Measurements from ENCODE around the gene SKAP1. TPM values are rescaled to one million over a fixed set of nuclear protein-coding genes. Genes with fewer than 3 reads are reported as not detected.
A peak's percentile ranks its signal among the peaks of the same experiment; 100 is the strongest.

SKAP1 gene
- total RNA-seq, 1 experiment from 2014 or later, result 0.31 TPM

DNA sequence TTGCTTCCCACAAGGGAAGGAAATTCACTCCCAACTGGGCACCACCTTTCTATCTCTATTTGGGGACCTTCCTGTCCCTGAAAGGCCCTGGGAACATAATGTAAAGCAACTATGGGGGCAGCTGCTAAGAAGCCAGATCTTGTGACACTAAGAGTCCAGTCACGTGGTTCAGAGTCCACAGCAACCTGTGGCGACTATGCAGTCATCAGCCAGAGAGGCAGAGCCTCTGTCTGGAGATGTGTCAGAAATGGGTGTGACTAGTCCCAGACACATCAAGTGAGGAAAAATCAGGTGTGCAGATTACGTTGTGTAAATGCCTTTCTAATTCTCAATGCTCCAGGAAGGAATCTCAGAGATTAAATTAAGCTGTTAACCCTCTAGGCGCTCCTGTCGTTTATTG, 26.6 kb upstream of the SKAP1 start:
- Histone ChIP-seq H3F3A (ENCODE audit: insufficient read depth, low read depth) (peaks cover 8% of the 10 kb centered on the region; the same call in 1 of the 2 replicates), H3K27me3 (ENCODE audit: insufficient read depth, low read depth) (no peaks in the 10 kb centered on the region), H3K4me3 (no peak overlapping the region), H3K79me2 (ENCODE audit: low read depth) (no peaks in the 10 kb centered on the region), H3K36me3 (ENCODE audit: low read depth) (no peaks in the 10 kb centered on the region), H3K9me3 (ENCODE audit: insufficient read depth, low read depth) (no peaks in the 10 kb centered on the region), H3K4me1 (replicated peaks; ENCODE audit: insufficient read depth) (0 out of 2 replicates have a peak, but pooled peaks cover 11% of the 10 kb centered on the region), H3K4me2 (peak overlapping the region; percentile 63), H3K27ac (no peak overlapping the region), H4K20me1 (ENCODE audit: insufficient read depth) (no peaks in the 10 kb centered on the region), H2AFZ (no peak overlapping the region), H3K9me2 (ENCODE audit: insufficient read depth) (no peaks in the 10 kb centered on the region)
- CTCF ChIA-PET, result interaction anchor here (1.0 kb wide), 1 partner anchor 11 kb away, joined by 3 read pairs; no protein-coding TSS in a partner anchor
- TF ChIP-seq, protein P1, sequence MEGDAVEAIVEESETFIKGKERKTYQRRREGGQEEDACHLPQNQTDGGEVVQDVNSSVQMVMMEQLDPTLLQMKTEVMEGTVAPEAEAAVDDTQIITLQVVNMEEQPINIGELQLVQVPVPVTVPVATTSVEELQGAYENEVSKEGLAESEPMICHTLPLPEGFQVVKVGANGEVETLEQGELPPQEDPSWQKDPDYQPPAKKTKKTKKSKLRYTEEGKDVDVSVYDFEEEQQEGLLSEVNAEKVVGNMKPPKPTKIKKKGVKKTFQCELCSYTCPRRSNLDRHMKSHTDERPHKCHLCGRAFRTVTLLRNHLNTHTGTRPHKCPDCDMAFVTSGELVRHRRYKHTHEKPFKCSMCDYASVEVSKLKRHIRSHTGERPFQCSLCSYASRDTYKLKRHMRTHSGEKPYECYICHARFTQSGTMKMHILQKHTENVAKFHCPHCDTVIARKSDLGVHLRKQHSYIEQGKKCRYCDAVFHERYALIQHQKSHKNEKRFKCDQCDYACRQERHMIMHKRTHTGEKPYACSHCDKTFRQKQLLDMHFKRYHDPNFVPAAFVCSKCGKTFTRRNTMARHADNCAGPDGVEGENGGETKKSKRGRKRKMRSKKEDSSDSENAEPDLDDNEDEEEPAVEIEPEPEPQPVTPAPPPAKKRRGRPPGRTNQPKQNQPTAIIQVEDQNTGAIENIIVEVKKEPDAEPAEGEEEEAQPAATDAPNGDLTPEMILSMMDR (conservative IDR thresholded peaks at IDR 0.05), result no peak
- no peak for TF ChIP-seq EZH2 (IDR thresholded peaks at IDR 0.05; ENCODE audit: low read depth)
- peak; percentile 14 to 65 for DNase-seq
- POLR2A ChIA-PET (ENCODE audit: unreplicated experiment), result interaction anchor here (0.6 kb wide), 1 partner anchor 323 kb away, joined by 12 read pairs; no protein-coding TSS in a partner anchor
- no TSS peak for BruUV-seq (replicated peaks)
- intact Hi-C loops (cut with micrococcal nuclease; ENCODE audit: unreplicated experiment), result loop anchor here (2.0 kb wide), 1 partner anchor 70 kb away; no protein-coding TSS in a partner anchor

DNA sequence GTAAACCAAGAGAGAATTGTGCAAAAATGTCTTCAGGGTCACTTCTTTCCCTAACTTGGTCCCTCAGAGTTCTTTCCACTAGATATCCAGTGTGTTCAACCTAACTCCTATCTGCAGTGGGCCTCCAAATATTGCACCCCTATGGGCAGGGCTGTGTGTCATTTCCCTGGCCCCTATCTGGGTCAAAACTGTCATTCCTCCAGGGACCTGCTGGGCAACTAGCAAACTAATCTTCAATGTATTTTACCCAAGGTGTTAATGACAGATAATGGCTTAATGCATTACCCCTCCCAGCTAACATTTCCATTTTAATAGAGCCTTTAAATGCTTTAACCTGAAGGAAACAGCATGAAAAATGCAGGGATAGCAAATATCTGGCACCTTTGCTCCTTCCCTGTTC, 25.8 kb upstream of the SKAP1 start:
- CTCF ChIA-PET, result no interaction called here
- POLR2A ChIA-PET (ENCODE audit: unreplicated experiment), result no interaction called here
- no peak overlapping the region for H2AFZ ChIP-seq

DNA sequence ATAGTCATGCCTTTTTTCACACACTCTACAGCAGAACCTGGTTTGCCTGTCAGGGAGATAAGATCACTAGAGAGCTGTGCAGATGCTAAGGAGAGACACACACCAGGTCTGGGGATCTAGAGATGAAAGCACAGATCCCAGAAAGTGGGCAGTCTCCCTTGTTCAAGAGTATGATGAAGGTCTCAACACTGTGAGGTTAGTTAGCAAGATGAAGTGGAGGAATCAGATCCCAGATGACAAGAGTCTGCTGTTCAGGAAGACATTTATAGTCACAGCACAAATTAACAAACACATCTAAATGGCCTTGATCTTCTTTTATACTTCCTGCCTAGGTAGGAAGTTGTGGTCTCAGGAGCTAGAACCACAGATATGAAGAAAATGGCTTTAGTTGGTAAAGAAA, 23.4 kb upstream of the SKAP1 start:
- TF ChIP-seq, protein P1 (conservative IDR thresholded peaks at IDR 0.05), result no peak
- no peak for TF ChIP-seq EZH2 (IDR thresholded peaks at IDR 0.05; ENCODE audit: low read depth)
- Histone ChIP-seq H3K4me3 (no peak overlapping the region), H3K27me3 (ENCODE audit: insufficient read depth, low read depth) (no peaks in the 10 kb centered on the region), H3K36me3 (ENCODE audit: low read depth) (no peaks in the 10 kb centered on the region), H3K9me3 (ENCODE audit: insufficient read depth, low read depth) (no peaks in the 10 kb centered on the region), H4K20me1 (ENCODE audit: insufficient read depth) (no peaks in the 10 kb centered on the region), H3K27ac (no peak overlapping the region), H3F3A (ENCODE audit: insufficient read depth, low read depth) (peaks cover 8% of the 10 kb centered on the region; the same call in 1 of the 2 replicates), H3K4me1 (replicated peaks; ENCODE audit: insufficient read depth) (0 out of 2 replicates have a peak, but pooled peaks cover 11% of the 10 kb centered on the region), H3K79me2 (ENCODE audit: low read depth) (no peaks in the 10 kb centered on the region), H3K4me2 (no peak overlapping the region), H3K9me2 (ENCODE audit: insufficient read depth) (no peaks in the 10 kb centered on the region), H2AFZ (no peak overlapping the region; the same call in 1 of the 2 replicates)
- intact Hi-C loops (cut with micrococcal nuclease; ENCODE audit: unreplicated experiment), result no loop called here
- no peak for DNase-seq
- BruUV-seq (replicated peaks), result no TSS peak
- CTCF ChIA-PET, result interaction anchor here (0.7 kb wide), 1 partner anchor 82 kb away, joined by 6 read pairs; no protein-coding TSS in a partner anchor
- POLR2A ChIA-PET (ENCODE audit: unreplicated experiment), result no interaction called here

More for the DNA sequence above, 25.8 kb upstream of the SKAP1 start:
- Histone ChIP-seq H3K27ac (no peak overlapping the region), H3K4me2 (no peak overlapping the region), H3F3A (ENCODE audit: insufficient read depth, low read depth) (peaks cover 8% of the 10 kb centered on the region; the same call in 1 of the 2 replicates), H3K9me2 (ENCODE audit: insufficient read depth) (no peaks in the 10 kb centered on the region), H3K4me1 (replicated peaks; ENCODE audit: insufficient read depth) (0 out of 2 replicates have a peak, but pooled peaks cover 11% of the 10 kb centered on the region), H3K9me3 (ENCODE audit: insufficient read depth, low read depth) (no peaks in the 10 kb centered on the region), H3K36me3 (ENCODE audit: low read depth) (no peaks in the 10 kb centered on the region), H3K79me2 (ENCODE audit: low read depth) (no peaks in the 10 kb centered on the region), H3K27me3 (ENCODE audit: insufficient read depth, low read depth) (no peaks in the 10 kb centered on the region), H4K20me1 (ENCODE audit: insufficient read depth) (no peaks in the 10 kb centered on the region), H3K4me3 (no peak overlapping the region)
- DNase-seq, result no peak
- intact Hi-C loops (cut with micrococcal nuclease; ENCODE audit: unreplicated experiment), result loop anchor here (2.0 kb wide), 1 partner anchor 71 kb away; no protein-coding TSS in a partner anchor
- TF ChIP-seq EZH2 (IDR thresholded peaks at IDR 0.05; ENCODE audit: low read depth), result no peak
- TF ChIP-seq, protein P1 (conservative IDR thresholded peaks at IDR 0.05), result no peak
- no TSS peak for BruUV-seq (replicated peaks)
